T-helper 2 cell (primary cell): Measurements from ENCODE around the gene YES1.
A peak's percentile ranks its signal among the peaks of the same experiment; 100 is the strongest.

Experiments used
- DNase-seq, 5 experiments: peaks; one replicate each; pipeline versions ENCODE4 v3.0.0 to v3.0.0-alpha.2; 2012 to 2022

YES1 gene

GRCh38 chr18:717003-717402 is 95.0 kb downstream of the YES1 start:
- DNase-seq = no peak

GRCh38 chr18:715626-716025 is 96.4 kb downstream of the YES1 start:
- DNase-seq = peak in 1 of 5 experiments; percentile 37

- peak in 1 of 5 experiments; percentile 4 for DNase-seq
Observed at GRCh38 chr18:713135-713490, 98.9 kb downstream of the YES1 start.

- peak; percentile 58 to 93 (median 73) for DNase-seq
Observed at GRCh38 chr18:712401-713134, 99.5 kb downstream of the YES1 start, which contains the start of gene ENOSF1. TSS of gene ENOSF1 (minus strand) at chr18:712630. CDS start at chr18:712587, 43 bp downstream.

GRCh38 chr18:711657-712400 is 100.2 kb downstream of the YES1 start:
- peak in 4 of 5 experiments; percentile 56 to 91 (median 69) for DNase-seq

GRCh38 chr18:711310-711656 is 100.8 kb downstream of the YES1 start:
- DNase-seq = no peak

- DNase-seq = no peak
Observed at GRCh38 chr18:710418-711300, 101.4 kb downstream of the YES1 start.

GRCh38 chr18:709771-710170 is 102.3 kb downstream of the YES1 start:
- DNase-seq = no peak

GRCh38 chr18:708096-708495 is 103.9 kb downstream of the YES1 start:
- DNase-seq = no peak

GRCh38 chr18:706405-706804 is 105.6 kb downstream of the YES1 start:
- no peak for DNase-seq

- no peak for DNase-seq
Observed at GRCh38 chr18:703213-703967, 108.7 kb downstream of the YES1 start.

- no peak for DNase-seq
Observed at GRCh38 chr18:697800-698199, 114.2 kb downstream of the YES1 start.

- no peak for DNase-seq
Observed at GRCh38 chr18:697012-697411, 115.0 kb downstream of the YES1 start.

- no peak for DNase-seq
Observed at GRCh38 chr18:693466-694187, 118.4 kb downstream of the YES1 start.

- DNase-seq = no peak
Observed at GRCh38 chr18:692824-693223, 119.2 kb downstream of the YES1 start.

- DNase-seq = no peak
Observed at GRCh38 chr18:688323-688722, 123.7 kb downstream of the YES1 start.

- DNase-seq = no peak
Observed at GRCh38 chr18:686339-687111, 125.5 kb downstream of the YES1 start.

GRCh38 chr18:685438-685837 is 126.6 kb downstream of the YES1 start:
- DNase-seq = peak in 1 of 5 experiments; percentile 27

- DNase-seq = no peak
Observed at GRCh38 chr18:683531-683930, 128.5 kb downstream of the YES1 start.

- no peak for DNase-seq
Observed at GRCh38 chr18:682833-683232, 129.2 kb downstream of the YES1 start.

GRCh38 chr18:682416-682815 is 129.6 kb downstream of the YES1 start:
- peak in 1 of 5 experiments; percentile 23 for DNase-seq
